Skeletal muscle satellite cell (primary cell): Measurements from ENCODE around the gene PCSK6.

ENCODE experiments used
- H3K27me3 ChIP-seq: 2 replicates; pipeline ENCODE4 v1.7.0; 2013; ENCODE audit warnings: low read length; ENCODE audit not compliant: control insufficient read depth, insufficient read depth
- H3K36me3 ChIP-seq: 2 replicates; pipeline ENCODE4 v1.7.0; 2013; ENCODE audit warnings: mild to moderate bottlenecking, control low read depth, low read length; ENCODE audit not compliant: insufficient read depth
- H3K4me1 ChIP-seq: 2 replicates; pipeline ENCODE4 v1.7.0; 2013; ENCODE audit warnings: low read length; ENCODE audit not compliant: control insufficient read depth, insufficient read depth
- H3K4me2 ChIP-seq: 2 replicates; pipeline ENCODE4 v1.7.0; 2013; ENCODE audit warnings: mild to moderate bottlenecking, low read length
- H3K4me3 ChIP-seq: 2 replicates; pipeline ENCODE4 v1.7.0; 2013; ENCODE audit warnings: low read length
- H3K9ac ChIP-seq: 2 replicates; pipeline ENCODE4 v1.7.0; 2013; ENCODE audit warnings: mild to moderate bottlenecking, low read depth, low read length, moderate library complexity
- H3K9me3 ChIP-seq: replicated peaks from 2 replicates; pipeline ENCODE4 v1.7.0; 2013; ENCODE audit warnings: mild to moderate bottlenecking, control low read depth, low read length

PCSK6 gene

DNA sequence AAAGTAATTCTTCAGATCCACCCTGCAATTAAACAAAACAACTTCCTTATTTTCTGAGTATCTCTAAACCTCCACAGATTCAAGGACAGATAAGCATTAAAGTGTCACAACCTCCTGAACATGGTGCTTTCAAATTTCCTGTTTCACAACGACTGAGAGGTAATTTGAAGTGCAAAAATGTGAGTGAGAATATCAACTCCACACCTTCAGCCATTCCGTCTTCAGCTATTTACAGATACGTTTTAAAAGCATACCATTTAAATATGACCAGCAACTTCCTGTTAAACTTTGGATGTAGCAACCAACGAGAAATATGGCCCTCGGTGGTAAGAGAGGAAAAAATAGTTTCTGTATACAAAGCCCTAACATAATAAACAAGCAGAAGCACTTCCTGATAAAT lies 32.1 kb upstream of the PCSK6 start:
- H3K27me3 ChIP-seq: peaks cover 26% of the 10 kb centered on the region
- H3K9me3 ChIP-seq: no peaks in the 10 kb centered on the region
- H3K4me1 ChIP-seq: no peaks in the 10 kb centered on the region
- no peak overlapping the region for H3K9ac ChIP-seq
- no peak overlapping the region for H3K4me2 ChIP-seq
- no peaks in the 10 kb centered on the region for H3K36me3 ChIP-seq
- no peak overlapping the region for H3K4me3 ChIP-seq

GRCh38 chr15:101521069-101521468 lies 31.6 kb upstream of the PCSK6 start:
- Histone ChIP-seq H3K36me3 (no peaks in the 10 kb centered on the region), H3K4me3 (no peak overlapping the region)

DNA sequence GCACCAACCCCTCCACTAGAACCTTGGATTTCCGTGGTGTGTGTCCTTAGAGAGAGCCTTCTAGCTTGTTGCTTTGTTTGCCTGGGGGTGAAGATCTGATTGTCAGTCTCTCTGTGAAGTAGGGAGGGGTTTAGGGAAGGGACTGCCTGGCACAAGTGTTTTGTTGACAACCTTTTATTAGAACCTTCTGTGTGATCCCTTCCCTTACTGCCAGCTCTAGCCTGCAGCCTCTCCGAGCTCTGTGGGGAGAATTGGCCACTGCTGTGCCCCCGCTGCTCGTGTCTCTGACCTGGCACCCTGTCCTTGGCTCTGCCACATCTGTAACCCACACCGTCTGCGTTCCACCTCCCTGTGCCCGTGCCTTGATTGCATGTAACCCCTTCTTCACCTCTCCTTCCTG lies 30.9 kb upstream of the PCSK6 start:
- no peak overlapping the region for H3K4me2 ChIP-seq
- H3K9me3 ChIP-seq: no peaks in the 10 kb centered on the region
- H3K4me1 ChIP-seq: no peaks in the 10 kb centered on the region
- no peak overlapping the region for H3K9ac ChIP-seq
- no peak overlapping the region for H3K4me3 ChIP-seq
- no peaks in the 10 kb centered on the region for H3K36me3 ChIP-seq
- H3K27me3 ChIP-seq: peaks cover 24% of the 10 kb centered on the region

More at GRCh38 chr15:101521069-101521468, 31.6 kb upstream of the PCSK6 start:
- Histone ChIP-seq H3K4me1 (no peaks in the 10 kb centered on the region), H3K4me2 (no peak overlapping the region), H3K9me3 (no peaks in the 10 kb centered on the region), H3K9ac (no peak overlapping the region), H3K27me3 (peaks cover 26% of the 10 kb centered on the region)

GRCh38 chr15:101517504-101517903 lies 28.0 kb upstream of the PCSK6 start:
- H3K4me1 ChIP-seq: no peaks in the 10 kb centered on the region
- H3K4me2 ChIP-seq: no peak overlapping the region
- peaks cover 20% of the 10 kb centered on the region for H3K27me3 ChIP-seq
- no peak overlapping the region for H3K4me3 ChIP-seq
- H3K36me3 ChIP-seq: no peaks in the 10 kb centered on the region
- no peaks in the 10 kb centered on the region for H3K9me3 ChIP-seq
- H3K9ac ChIP-seq: no peak overlapping the region

- Histone ChIP-seq H3K4me1 (no peaks in the 10 kb centered on the region), H3K27me3 (peaks cover 4% of the 10 kb centered on the region), H3K4me3 (no peak overlapping the region), H3K4me2 (no peak overlapping the region), H3K36me3 (no peaks in the 10 kb centered on the region), H3K9me3 (no peaks in the 10 kb centered on the region), H3K9ac (no peak overlapping the region)
These were observed 24.8 kb upstream of the PCSK6 start for GRCh38 chr15:101514318-101514717.

DNA sequence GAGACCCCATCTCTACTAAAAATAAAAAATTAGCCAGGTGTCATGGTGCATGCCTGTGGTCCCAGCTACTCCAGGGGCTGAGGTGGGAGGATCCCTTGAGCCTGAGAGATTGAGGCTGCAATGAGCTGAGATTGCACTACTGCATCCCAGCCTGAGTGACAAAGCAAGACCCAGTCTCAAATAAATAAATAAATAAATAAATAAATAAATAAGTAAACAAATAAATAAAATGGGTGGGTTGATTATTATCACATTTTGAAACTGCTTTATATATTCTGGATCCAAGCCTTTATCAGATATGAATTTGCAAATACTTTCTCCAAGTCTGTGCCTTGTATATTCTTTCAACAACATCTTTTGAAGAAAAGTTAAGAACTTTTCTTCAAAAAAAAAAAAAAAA lies 22.2 kb upstream of the PCSK6 start:
- H3K9me3 ChIP-seq: no peaks in the 10 kb centered on the region
- no peak overlapping the region for H3K4me3 ChIP-seq
- H3K4me1 ChIP-seq: no peaks in the 10 kb centered on the region
- H3K27me3 ChIP-seq: peaks cover 16% of the 10 kb centered on the region
- H3K4me2 ChIP-seq: no peak overlapping the region
- H3K9ac ChIP-seq: no peak overlapping the region
- no peaks in the 10 kb centered on the region for H3K36me3 ChIP-seq

- H3K27me3 ChIP-seq: peaks cover 16% of the 10 kb centered on the region
- no peaks in the 10 kb centered on the region for H3K36me3 ChIP-seq
- no peak overlapping the region for H3K9ac ChIP-seq
- no peaks in the 10 kb centered on the region for H3K4me1 ChIP-seq
- no peaks in the 10 kb centered on the region for H3K9me3 ChIP-seq
- no peak overlapping the region for H3K4me2 ChIP-seq
- no peak overlapping the region for H3K4me3 ChIP-seq
These were observed 21.0 kb upstream of the PCSK6 start for GRCh38 chr15:101510212-101511197.

DNA sequence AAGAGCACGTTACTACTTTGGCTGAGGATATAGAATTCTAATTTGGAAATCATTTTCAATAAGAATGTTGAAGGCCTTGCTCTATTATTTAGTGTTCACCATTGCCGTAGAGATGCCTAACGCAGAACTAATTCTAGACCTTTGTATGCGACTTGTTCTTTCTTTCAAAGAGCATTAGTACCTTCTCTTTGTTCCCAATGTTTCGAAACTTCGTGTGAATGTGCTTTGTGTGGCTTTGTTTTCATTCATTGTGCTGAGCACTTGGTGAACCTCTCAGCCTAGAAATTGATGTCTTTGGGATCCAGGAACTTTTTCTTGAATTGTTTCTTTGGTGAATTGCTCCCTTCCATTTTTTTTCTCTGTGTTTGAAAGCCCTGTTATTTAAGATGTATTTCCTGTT lies 19.8 kb upstream of the PCSK6 start:
- no peaks in the 10 kb centered on the region for H3K36me3 ChIP-seq
- H3K4me2 ChIP-seq: no peak overlapping the region
- H3K4me3 ChIP-seq: no peak overlapping the region
- peaks cover 21% of the 10 kb centered on the region for H3K27me3 ChIP-seq
- no peak overlapping the region for H3K9ac ChIP-seq
- no peaks in the 10 kb centered on the region for H3K9me3 ChIP-seq
- H3K4me1 ChIP-seq: no peaks in the 10 kb centered on the region

DNA sequence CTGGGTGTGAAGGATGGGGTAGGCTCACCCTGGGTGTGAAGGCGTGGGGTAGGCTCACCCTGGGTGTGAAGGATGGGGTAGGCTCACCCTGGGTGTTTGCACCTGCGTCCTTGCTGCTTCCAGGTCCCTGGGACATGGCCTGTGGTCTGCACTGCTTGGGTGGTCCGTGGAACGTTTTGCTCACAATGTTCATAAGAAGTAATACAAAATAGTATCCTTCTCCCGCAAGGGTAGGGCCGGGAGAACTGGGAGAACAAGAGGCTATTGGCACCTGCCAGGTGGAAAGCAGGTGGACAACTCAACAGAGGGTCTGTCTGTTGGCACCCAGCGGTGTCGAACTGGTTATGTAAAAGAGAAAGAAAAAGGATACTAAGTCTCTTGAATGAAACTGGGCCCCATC lies 17.0 kb upstream of the PCSK6 start:
- Histone ChIP-seq H3K9me3 (no peaks in the 10 kb centered on the region), H3K9ac (no peak overlapping the region), H3K27me3 (peaks cover 26% of the 10 kb centered on the region), H3K36me3 (no peaks in the 10 kb centered on the region), H3K4me1 (no peaks in the 10 kb centered on the region), H3K4me3 (no peak overlapping the region), H3K4me2 (no peak overlapping the region)

DNA sequence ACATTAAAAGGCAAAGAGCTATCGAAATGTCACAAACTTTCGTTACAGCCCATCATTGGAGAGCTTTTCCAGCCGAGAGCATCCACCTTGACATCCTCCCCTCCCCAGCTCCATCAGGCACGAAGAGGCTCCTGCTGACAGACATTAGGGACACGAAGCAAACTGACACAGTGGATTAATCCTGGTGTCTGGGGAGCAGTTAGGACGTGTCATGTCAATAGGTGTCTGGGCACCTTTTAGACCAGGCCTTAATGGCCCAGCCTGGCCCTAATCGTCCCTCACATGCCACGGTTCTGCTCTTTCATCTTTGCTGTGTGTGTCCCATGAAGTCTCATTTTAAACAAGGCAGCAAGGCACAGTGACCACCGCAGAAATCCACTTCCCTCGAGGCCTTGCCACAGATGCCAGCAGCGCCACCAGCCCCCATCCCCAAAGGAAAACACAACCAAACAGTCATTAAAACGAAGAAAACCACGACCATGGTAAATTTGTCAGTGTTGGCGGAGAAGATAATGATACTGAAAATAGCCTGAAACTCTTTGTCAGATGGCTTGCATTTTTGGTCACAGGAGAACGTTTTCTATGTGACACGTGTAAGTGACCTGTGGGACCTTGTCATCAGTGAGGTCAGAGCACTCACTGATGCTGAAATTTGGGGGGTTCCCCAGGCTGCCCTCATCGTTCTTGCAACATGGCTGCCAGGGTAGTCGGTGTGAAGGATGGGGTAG lies 16.3 kb upstream of the PCSK6 start:
- H3K4me2 ChIP-seq: no peak overlapping the region
- H3K27me3 ChIP-seq: peaks cover 33% of the 10 kb centered on the region
- peaks cover 1% of the 10 kb centered on the region for H3K4me1 ChIP-seq
- no peak overlapping the region for H3K9ac ChIP-seq
- H3K4me3 ChIP-seq: no peak overlapping the region
- H3K9me3 ChIP-seq: no peaks in the 10 kb centered on the region
- no peaks in the 10 kb centered on the region for H3K36me3 ChIP-seq

DNA sequence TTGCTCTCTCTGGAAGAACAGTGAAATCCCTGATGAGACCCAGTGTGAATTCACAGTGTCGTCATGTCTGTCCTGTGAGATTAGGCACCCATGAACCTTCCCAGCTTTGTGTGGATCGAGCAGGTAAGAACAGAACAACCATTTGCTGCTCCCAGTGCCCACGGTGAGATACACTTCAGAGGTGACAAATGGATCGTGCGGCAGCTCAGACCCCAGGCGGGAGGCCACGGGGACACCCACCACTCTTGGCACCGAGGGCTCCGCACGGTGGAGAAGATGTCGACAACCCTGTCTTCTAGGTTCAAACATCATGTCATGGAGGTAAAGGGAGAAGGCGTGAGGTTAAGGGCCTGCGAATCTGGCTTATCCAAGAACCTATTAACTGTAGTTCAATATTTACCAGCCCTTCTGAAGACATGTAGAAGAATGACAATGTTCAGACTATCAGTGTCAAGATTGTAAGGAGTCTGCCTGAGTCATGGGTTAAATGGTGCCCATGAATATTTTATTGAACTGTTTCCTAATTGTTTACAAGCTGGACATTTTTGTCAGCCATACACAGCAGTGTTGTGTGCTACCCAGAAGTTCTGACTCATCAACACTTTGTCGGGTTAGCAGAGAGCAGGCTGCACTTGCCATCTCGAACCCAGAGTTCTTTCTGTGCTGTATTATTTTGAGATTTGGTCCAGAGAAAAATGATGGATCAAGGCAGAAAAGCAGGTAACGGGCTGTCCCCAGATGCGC lies 15.5 kb upstream of the PCSK6 start:
- Histone ChIP-seq H3K4me3 (no peak overlapping the region), H3K4me2 (no peak overlapping the region), H3K4me1 (peaks cover 8% of the 10 kb centered on the region), H3K9me3 (no peaks in the 10 kb centered on the region), H3K27me3 (peaks cover 35% of the 10 kb centered on the region), H3K36me3 (no peaks in the 10 kb centered on the region), H3K9ac (no peak overlapping the region)
